GM18498 (cell line): Measurements from ENCODE around the gene ACOT2.

ENCODE experiments used
- ATAC-seq: cut with Tn5 transposase; IDR thresholded peaks from one replicate; pipeline ENCODE4 v1.9.1; 2021; ENCODE audit warnings: mild to moderate bottlenecking, moderate library complexity; ENCODE audit not compliant: unreplicated experiment

The ACOT2 gene

GRCh38 chr14:73612339-73613045 lies 43.5 kb downstream of the ACOT2 start, which contains the start of gene ACOT6:
ACOT6 (plus strand) TSS chr14:73612517; CDS start chr14:73612572, 55 bp downstream.
- peak; percentile 79 for ATAC-seq

- no peak for ATAC-seq
Observed at GRCh38 chr14:73613046-73613383, 44.0 kb downstream of the ACOT2 start.

GRCh38 chr14:73613419-73613963 lies 44.5 kb downstream of the ACOT2 start:
- ATAC-seq = no peak

- no peak for ATAC-seq
Observed at GRCh38 chr14:73616831-73617230, 47.8 kb downstream of the ACOT2 start.

- ATAC-seq = no peak
Observed at GRCh38 chr14:73619524-73619923, 50.5 kb downstream of the ACOT2 start.

- ATAC-seq = no peak
Observed at GRCh38 chr14:73620268-73620667, 51.3 kb downstream of the ACOT2 start.

- ATAC-seq = no peak
Observed at GRCh38 chr14:73623504-73624054, 54.6 kb downstream of the ACOT2 start.
